ENCODE data around the gene FGGY.

Gene FGGY

GRCh38 chr1:59316497-59317128, 19.7 kb downstream of the FGGY start:
- Histone ChIP-seq H3K27me3 (no peaks in the 10 kb centered on the region), H3K4me3 (ENCODE audit: low read depth, low read length) (no peak overlapping the region), H3K36me3 (no peaks in the 10 kb centered on the region), H3K4me1 (no peaks in the 10 kb centered on the region), H3K9me3 (no peaks in the 10 kb centered on the region)
- DNase-seq: no peak
- TF ChIP-seq CTCF (IDR thresholded peaks at IDR 0.05; ENCODE audit: low read depth, low read length): no peak

- no peak overlapping the region for H3K4me3 ChIP-seq (ENCODE audit: low read depth, low read length)
Measured at GRCh38 chr1:59317343-59317742, 20.4 kb downstream of the FGGY start.

GRCh38 chr1:59317780-59318179, 20.9 kb downstream of the FGGY start:
- no peak overlapping the region for H3K4me3 ChIP-seq (ENCODE audit: low read depth, low read length)
- no peak for TF ChIP-seq CTCF (IDR thresholded peaks at IDR 0.05; ENCODE audit: low read depth, low read length)
- DNase-seq: no peak
- H3K9me3 ChIP-seq: no peaks in the 10 kb centered on the region
- no peaks in the 10 kb centered on the region for H3K36me3 ChIP-seq
- no peaks in the 10 kb centered on the region for H3K4me1 ChIP-seq
- no peaks in the 10 kb centered on the region for H3K27me3 ChIP-seq

More at GRCh38 chr1:59317343-59317742, 20.4 kb downstream of the FGGY start:
- no peak for DNase-seq
- TF ChIP-seq CTCF (IDR thresholded peaks at IDR 0.05; ENCODE audit: low read depth, low read length): no peak
- Histone ChIP-seq H3K36me3 (no peaks in the 10 kb centered on the region), H3K27me3 (no peaks in the 10 kb centered on the region), H3K4me1 (no peaks in the 10 kb centered on the region), H3K9me3 (no peaks in the 10 kb centered on the region)

- H3K36me3 ChIP-seq: no peaks in the 10 kb centered on the region
- no peaks in the 10 kb centered on the region for H3K27me3 ChIP-seq
- no peak for DNase-seq
- H3K4me1 ChIP-seq: no peaks in the 10 kb centered on the region
- H3K4me3 ChIP-seq (ENCODE audit: low read depth, low read length): no peak overlapping the region
- no peaks in the 10 kb centered on the region for H3K9me3 ChIP-seq
- TF ChIP-seq CTCF (IDR thresholded peaks at IDR 0.05; ENCODE audit: low read depth, low read length): no peak
Measured at GRCh38 chr1:59318271-59318860, 21.5 kb downstream of the FGGY start.

- no peaks in the 10 kb centered on the region for H3K36me3 ChIP-seq
- H3K4me3 ChIP-seq (ENCODE audit: low read depth, low read length): no peak overlapping the region
- TF ChIP-seq CTCF (IDR thresholded peaks at IDR 0.05; ENCODE audit: low read depth, low read length): no peak
- no peaks in the 10 kb centered on the region for H3K27me3 ChIP-seq
- H3K9me3 ChIP-seq: no peaks in the 10 kb centered on the region
- H3K4me1 ChIP-seq: no peaks in the 10 kb centered on the region
- DNase-seq: no peak
Measured at GRCh38 chr1:59322394-59322793, 25.5 kb downstream of the FGGY start.

- DNase-seq: no peak
- Histone ChIP-seq H3K9me3 (no peaks in the 10 kb centered on the region), H3K4me1 (no peaks in the 10 kb centered on the region), H3K27me3 (no peaks in the 10 kb centered on the region), H3K4me3 (ENCODE audit: low read depth, low read length) (no peak overlapping the region), H3K36me3 (no peaks in the 10 kb centered on the region)
- TF ChIP-seq CTCF (IDR thresholded peaks at IDR 0.05; ENCODE audit: low read depth, low read length): no peak
Measured at GRCh38 chr1:59322814-59323213, 25.9 kb downstream of the FGGY start.
